Fibroblast of pulmonary artery (primary cell): ENCODE data around the gene EDRF1.

Source experiments
- DNase-seq: peaks from one replicate; pipeline ENCODE4 v3.0.0-alpha.2; 2010; ENCODE audit warnings: low read depth
- H3K4me3 ChIP-seq: replicated peaks from 2 replicates; pipeline ENCODE4 v1.5.1; 2011; ENCODE audit warnings: low read depth, mild to moderate bottlenecking, control low read depth, low read length, moderate library complexity
- TF ChIP-seq, protein P1 (sequence below): IDR thresholded peaks from 2 replicates; pipeline ENCODE4 v1.5.1; 2011; ENCODE audit warnings: mild to moderate bottlenecking, control low read depth, low read length, inconsistent platforms; ENCODE audit errors: missing control alignments

The EDRF1 gene

DNA sequence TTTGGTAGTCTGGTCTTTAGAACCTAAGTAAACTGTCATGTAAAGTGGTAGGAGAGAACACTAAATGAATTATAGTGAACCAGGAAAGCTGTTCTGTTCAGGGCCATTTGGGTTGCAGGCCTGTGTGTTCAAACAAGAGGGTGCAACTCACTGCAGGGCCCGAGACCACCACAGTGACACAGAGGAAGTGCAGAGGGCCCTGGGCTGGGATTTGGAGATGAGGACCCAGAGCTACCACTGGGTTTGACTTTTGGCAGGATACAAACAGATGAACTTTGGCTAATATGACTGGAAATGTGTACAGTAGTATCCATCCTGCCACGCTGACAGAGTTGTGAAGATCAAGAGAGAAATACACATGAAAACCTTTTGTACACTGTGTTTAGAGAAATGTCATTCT lies 46.3 kb downstream of the EDRF1 start:
- DNase-seq = no peak
- H3K4me3 ChIP-seq = no peak overlapping the region
- TF ChIP-seq, protein P1, sequence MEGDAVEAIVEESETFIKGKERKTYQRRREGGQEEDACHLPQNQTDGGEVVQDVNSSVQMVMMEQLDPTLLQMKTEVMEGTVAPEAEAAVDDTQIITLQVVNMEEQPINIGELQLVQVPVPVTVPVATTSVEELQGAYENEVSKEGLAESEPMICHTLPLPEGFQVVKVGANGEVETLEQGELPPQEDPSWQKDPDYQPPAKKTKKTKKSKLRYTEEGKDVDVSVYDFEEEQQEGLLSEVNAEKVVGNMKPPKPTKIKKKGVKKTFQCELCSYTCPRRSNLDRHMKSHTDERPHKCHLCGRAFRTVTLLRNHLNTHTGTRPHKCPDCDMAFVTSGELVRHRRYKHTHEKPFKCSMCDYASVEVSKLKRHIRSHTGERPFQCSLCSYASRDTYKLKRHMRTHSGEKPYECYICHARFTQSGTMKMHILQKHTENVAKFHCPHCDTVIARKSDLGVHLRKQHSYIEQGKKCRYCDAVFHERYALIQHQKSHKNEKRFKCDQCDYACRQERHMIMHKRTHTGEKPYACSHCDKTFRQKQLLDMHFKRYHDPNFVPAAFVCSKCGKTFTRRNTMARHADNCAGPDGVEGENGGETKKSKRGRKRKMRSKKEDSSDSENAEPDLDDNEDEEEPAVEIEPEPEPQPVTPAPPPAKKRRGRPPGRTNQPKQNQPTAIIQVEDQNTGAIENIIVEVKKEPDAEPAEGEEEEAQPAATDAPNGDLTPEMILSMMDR = no peak

DNA sequence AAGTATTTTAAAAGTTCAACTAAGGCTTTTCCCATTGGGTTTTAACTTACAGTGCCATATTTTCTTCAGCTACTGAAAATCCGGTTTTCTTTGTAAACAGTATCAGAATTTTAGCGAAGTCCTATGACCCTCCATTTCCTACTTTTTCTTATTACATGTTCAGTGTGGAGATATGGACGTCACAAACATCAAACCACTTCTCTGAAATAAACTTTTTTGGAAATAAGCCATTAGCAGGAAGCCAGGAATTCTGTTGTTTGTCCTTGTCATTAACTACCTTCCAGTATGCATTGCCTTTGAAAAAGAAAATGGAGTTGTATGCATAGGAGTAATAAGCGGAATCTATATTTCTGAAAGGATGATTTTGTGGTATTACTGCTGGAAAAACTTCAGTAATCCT lies 47.0 kb downstream of the EDRF1 start:
- H3K4me3 ChIP-seq = no peak overlapping the region
- TF ChIP-seq, protein P1 = no peak
- DNase-seq = no peak

DNA sequence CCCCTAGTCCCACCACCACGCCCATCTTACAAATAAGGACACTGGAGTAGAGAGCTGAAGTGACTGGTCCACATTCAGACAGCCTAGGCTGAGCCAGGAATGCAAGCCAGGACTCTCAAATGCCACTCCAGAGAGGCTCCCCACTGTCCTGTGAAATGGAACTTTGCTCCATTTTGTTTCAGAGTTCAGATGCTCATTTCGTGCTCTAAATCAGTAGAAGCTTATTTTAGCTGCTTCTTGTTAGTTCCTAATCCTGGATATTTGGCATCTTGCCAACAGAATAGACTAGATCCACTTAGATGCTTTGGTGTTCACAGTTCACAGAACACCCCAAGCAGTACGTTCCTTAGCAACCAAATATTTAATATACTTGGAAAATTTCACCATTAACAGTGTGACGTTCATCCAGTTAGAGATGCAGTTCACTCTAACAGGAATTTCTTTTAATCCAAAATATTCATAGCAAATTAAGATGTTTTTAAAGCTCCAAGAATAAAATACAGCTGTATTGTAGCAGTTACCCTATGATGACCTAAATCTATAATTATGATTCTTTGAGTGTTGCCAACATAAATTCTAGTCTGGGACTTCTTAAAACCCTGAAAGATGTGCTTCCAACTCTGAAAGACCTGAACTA lies 48.8 kb downstream of the EDRF1 start:
- peak; percentile 41 for DNase-seq
- no peak overlapping the region for H3K4me3 ChIP-seq
- TF ChIP-seq, protein P1 = no peak

DNA sequence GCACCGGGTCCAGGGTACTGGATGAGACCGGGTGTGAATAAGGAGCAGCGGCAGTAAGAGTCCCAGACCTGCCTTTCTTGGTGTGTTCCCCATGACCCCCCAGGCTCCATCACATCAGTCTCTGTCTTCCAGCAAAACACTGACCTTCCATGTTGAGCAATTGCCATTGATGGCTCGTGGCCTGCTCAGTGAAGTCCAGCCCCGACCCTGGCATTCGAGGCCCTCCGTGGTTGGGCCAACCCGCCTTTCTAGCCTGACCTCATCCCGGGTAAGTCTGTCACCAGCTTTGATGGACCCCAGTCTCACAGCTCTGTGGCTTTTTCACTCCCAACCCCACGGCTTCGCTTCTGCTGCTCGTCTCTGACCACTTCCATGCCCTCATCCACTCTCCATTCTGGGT lies 49.7 kb downstream of the EDRF1 start:
- DNase-seq = no peak
- no peak overlapping the region for H3K4me3 ChIP-seq
- TF ChIP-seq, protein P1 = no peak

DNA sequence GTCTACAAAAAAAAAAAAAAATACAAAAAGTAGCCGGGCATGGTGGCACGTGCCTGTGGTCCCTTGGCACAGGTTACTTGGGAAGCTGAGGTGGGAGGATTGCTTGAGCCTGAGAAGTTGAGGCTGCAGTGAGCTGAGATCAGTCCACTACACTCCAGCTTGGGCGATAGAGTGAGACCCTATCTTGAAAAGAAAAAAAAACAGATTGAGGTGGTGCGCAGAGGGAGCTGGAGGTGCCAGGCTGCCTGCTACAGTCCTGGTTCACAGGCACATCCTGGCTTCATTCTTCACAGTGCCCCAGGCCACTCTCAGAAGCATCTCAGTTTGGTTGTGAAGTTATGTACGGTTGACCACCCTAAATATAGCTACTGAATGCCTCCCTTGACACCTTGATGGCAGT lies 51.3 kb downstream of the EDRF1 start:
- TF ChIP-seq, protein P1 = no peak
- H3K4me3 ChIP-seq = no peak overlapping the region

DNA sequence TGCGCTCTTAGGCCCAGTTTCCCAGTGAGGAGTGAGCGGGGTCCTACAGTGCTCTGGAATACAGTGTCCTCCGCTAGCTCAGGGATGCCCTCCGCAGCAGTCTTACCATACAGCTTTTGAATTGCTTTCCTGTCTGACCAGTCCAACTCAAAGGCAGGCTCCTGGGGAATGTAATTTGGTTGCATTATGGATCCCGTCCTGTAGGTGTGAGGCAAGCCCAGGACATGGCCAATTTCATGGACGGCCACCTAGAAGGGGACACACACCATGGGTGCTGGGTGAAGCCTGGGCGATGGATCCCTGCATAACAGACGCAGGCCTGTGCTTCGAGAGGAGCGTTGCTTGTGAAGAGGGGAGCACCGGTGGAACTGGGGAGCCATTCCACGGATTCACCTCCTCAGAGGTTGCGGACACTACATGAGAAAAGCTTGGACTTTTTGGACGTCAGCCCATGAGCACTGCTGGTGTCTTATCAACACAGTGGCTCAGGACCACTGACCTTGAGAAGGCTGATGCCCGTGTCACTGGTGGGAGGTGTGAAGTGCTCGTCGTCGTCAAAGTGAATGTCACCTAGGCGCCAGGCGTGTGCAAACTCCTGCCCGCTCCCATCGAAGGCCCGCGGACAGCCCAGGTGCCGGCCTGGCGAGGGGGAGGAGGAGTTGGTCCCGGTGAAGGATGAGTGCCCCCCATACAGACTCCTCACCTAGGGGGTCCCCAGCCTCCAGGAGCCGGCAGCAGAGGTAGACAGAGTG lies 52.8 kb downstream of the EDRF1 start:
- no peak overlapping the region for H3K4me3 ChIP-seq
- TF ChIP-seq, protein P1 = no peak
- DNase-seq = no peak

More for the DNA sequence above, 51.3 kb downstream of the EDRF1 start:
- no peak for DNase-seq

DNA sequence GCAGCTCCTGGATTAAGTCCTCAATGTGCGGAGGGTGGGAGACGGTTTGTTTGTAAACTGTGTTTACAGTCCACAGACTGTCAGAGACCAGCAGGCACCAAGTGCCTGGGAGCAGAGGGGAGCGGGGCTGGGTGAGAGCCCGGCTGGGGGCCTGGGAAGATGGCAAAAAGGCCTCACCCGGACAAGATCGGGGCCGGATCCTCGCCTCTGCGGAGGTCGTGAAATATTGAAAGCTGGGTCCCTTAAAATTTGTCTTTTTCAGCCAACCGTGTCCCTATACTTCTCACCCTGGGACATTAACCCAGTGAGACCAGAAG lies 53.3 kb downstream of the EDRF1 start:
- TF ChIP-seq, protein P1 = no peak
- no peak overlapping the region for H3K4me3 ChIP-seq
- DNase-seq = no peak
